ENCODE results near the gene TBCB. TPM values are rescaled to one million over a fixed set of nuclear protein-coding genes. Genes with fewer than 3 reads are reported as not detected.
A peak's percentile ranks its signal among the peaks of the same experiment; 100 is the strongest.

Gene TBCB
- polyA plus RNA-seq, 1 experiment, result 186 TPM

- ChIA-PET POLR2A (interaction anchor here (1.1 to 1.3 kb wide), 3 partner anchors 8 to 22 kb away, joined by 3 to 25 read pairs (median 4); no protein-coding TSS in a partner anchor), CTCF (interaction anchor here (0.7 kb wide), 1 partner anchor 1101 kb away, joined by 3 read pairs; no protein-coding TSS in a partner anchor)
- peak; percentile 2 for TF ChIP-seq CTCF (IDR thresholded peaks at IDR 0.05; ENCODE audit: low read depth, low read length)
Measured at GRCh38 chr19:36113894-36114720, 1.2 kb upstream of the TBCB start.

GRCh38 chr19:36114721-36115452 lies 381 bp upstream of the TBCB start, which contains the start of gene POLR2I:
Gene POLR2I (minus strand): TSS chr19:36114875. CDS start chr19:36114856, 19 bp downstream.
- POLR2A ChIA-PET, result interaction anchor here (0.6 to 1.3 kb wide), 8 partner anchors 9 to 100 kb away, joined by 3 to 25 read pairs (median 3); partner anchors contain the start of gene ZNF565
- H3K27me3 ChIP-seq (ENCODE audit: control insufficient read depth, insufficient read depth, low read length), result no peaks in the 10 kb centered on the region
- H3K9me3 ChIP-seq (ENCODE audit: control insufficient read depth, insufficient read depth, low read length), result no peaks in the 10 kb centered on the region; the same call in 1 of the 2 replicates
- TF ChIP-seq CTCF (IDR thresholded peaks at IDR 0.05; ENCODE audit: low read depth, low read length), result no peak
- H3K27ac ChIP-seq (ENCODE audit: low read depth, low read length), result peak within 1 kb of the TSS; percentile 78
- H3K4me3 ChIP-seq (ENCODE audit: low read depth, low read length), result peak within 1 kb of the TSS; percentile 96
- peak; percentile 99 for DNase-seq (ENCODE audit: low read depth, low spot score)
- CTCF ChIA-PET, result interaction anchor here (0.7 to 2.8 kb wide), 3 partner anchors 13 to 55 kb away, joined by 4 to 7 read pairs (median 6); no protein-coding TSS in a partner anchor

More at GRCh38 chr19:36113894-36114720, 1.2 kb upstream of the TBCB start:
- Histone ChIP-seq H3K9me3 (ENCODE audit: control insufficient read depth, insufficient read depth, low read length) (no peaks in the 10 kb centered on the region; the same call in 1 of the 2 replicates), H3K27ac (ENCODE audit: low read depth, low read length) (peak overlapping the region; percentile 78), H3K4me3 (ENCODE audit: low read depth, low read length) (peak overlapping the region; percentile 96), H3K27me3 (ENCODE audit: control insufficient read depth, insufficient read depth, low read length) (no peaks in the 10 kb centered on the region)
- DNase-seq (ENCODE audit: low read depth, low spot score), result no peak

- ChIA-PET POLR2A (no interaction called here), CTCF (interaction anchor here (0.8 to 2.8 kb wide), 2 partner anchors 54 to 117 kb away, joined by 4 to 6 read pairs; no protein-coding TSS in a partner anchor)
- TF ChIP-seq CTCF (IDR thresholded peaks at IDR 0.05; ENCODE audit: low read depth, low read length), result no peak
- peak overlapping the region; percentile 81 for H3K4me3 ChIP-seq (ENCODE audit: low read depth, low read length)
- no peaks in the 10 kb centered on the region for H3K27me3 ChIP-seq (ENCODE audit: control insufficient read depth, insufficient read depth, low read length)
- H3K27ac ChIP-seq (ENCODE audit: low read depth, low read length), result no peak overlapping the region
- no peaks in the 10 kb centered on the region; the same call in 1 of the 2 replicates for H3K9me3 ChIP-seq (ENCODE audit: control insufficient read depth, insufficient read depth, low read length)
- DNase-seq (ENCODE audit: low read depth, low spot score), result no peak
Measured at GRCh38 chr19:36116344-36116637, 1.0 kb downstream of the TBCB start.

GRCh38 chr19:36120092-36120983 lies 5.1 kb downstream of the TBCB start:
- Histone ChIP-seq H3K27me3 (ENCODE audit: control insufficient read depth, insufficient read depth, low read length) (no peaks in the 10 kb centered on the region), H3K4me3 (ENCODE audit: low read depth, low read length) (no peak overlapping the region), H3K27ac (ENCODE audit: low read depth, low read length) (no peak overlapping the region), H3K9me3 (ENCODE audit: control insufficient read depth, insufficient read depth, low read length) (no peaks in the 10 kb centered on the region)
- CTCF ChIA-PET, result no interaction called here
- DNase-seq (ENCODE audit: low read depth, low spot score), result no peak
- POLR2A ChIA-PET, result interaction anchor here (0.5 kb wide), 1 partner anchor 12 kb away, joined by 4 read pairs; no protein-coding TSS in a partner anchor
- TF ChIP-seq CTCF (IDR thresholded peaks at IDR 0.05; ENCODE audit: low read depth, low read length), result no peak
